CD4-positive, alpha-beta T cell (primary cell): ENCODE data around the gene UQCRC2. TPM values are rescaled to one million over a fixed set of nuclear protein-coding genes. Genes with fewer than 3 reads are reported as not detected.

Experiments used
- ATAC-seq: fragments of 200-7000 bp; cut with Tn5 transposase; one replicate; pipeline ENCODE4 v1.10.0; 2022; ENCODE audit warnings: mild to moderate bottlenecking; ENCODE audit not compliant: poor library complexity
- CTCF ChIA-PET: fragments of 350-600 bp; sonication (Branson Sonifier 250); formaldehyde crosslinking; loops from one replicate; lab custom pipeline; 2021; ENCODE audit warnings: antibody characterized with exemption, inconsistent platforms; lab: Charles Lee
- POLR2A ChIA-PET: fragments of 350-600 bp; sonication (Branson Sonifier 250); formaldehyde crosslinking; loops from one replicate; lab custom pipeline; 2021; ENCODE audit warnings: antibody characterized with exemption, inconsistent platforms; lab: Charles Lee
- DNase-seq, 14 experiments: peaks; one replicate each; pipeline ENCODE4 v3.0.0-alpha.2; 2013 to 2020; ENCODE audit warnings: mixed read lengths in 2 of 14
- H3K27ac ChIP-seq, 2 donors: one replicate each; pipeline versions ENCODE4 v1.5.1 to v1.7.0; 2013; ENCODE audit warnings: low read length in 2 of 2, low read depth in 1 of 2, mild to moderate bottlenecking in 1 of 2
- H3K27me3 ChIP-seq, 2 experiments: 1 replicate in 1 of 2; 2 replicates in 1 of 2; pipeline versions ENCODE4 v1.6.1 to v1.7.0; 2013; ENCODE audit warnings: low read length in 2 of 2, control low read depth in 1 of 2, mild to moderate bottlenecking in 1 of 2, moderate library complexity in 1 of 2; ENCODE audit not compliant: insufficient read depth in 2 of 2, control insufficient read depth in 1 of 2
- H3K36me3 ChIP-seq: one replicate; pipeline ENCODE4 v1.6.1; 2013; ENCODE audit warnings: low read length, control low read depth; ENCODE audit not compliant: insufficient read depth
- H3K4me1 ChIP-seq: one replicate; pipeline ENCODE4 v1.6.1; 2013; ENCODE audit warnings: low read length, control low read depth; ENCODE audit not compliant: insufficient read depth
- H3K4me3 ChIP-seq: one replicate; pipeline ENCODE4 v1.5.1; 2013; ENCODE audit warnings: mild to moderate bottlenecking, low read length, moderate library complexity
- H3K9me3 ChIP-seq, 2 experiments: 1 replicate in 1 of 2; 2 replicates in 1 of 2; pipeline versions ENCODE4 v1.6.1 to v1.7.0; 2013; ENCODE audit warnings: low read length in 2 of 2, mild to moderate bottlenecking in 2 of 2, control low read depth in 1 of 2, moderate library complexity in 1 of 2; ENCODE audit not compliant: control insufficient read depth in 1 of 2, insufficient read depth in 1 of 2
- H3K27ac Mint-ChIP-seq: one replicate; pipeline ENCODE4 v1.8.0; 2020; ENCODE audit warnings: mixed read lengths
- H3K27me3 Mint-ChIP-seq: one replicate; pipeline ENCODE4 v1.8.0; 2021; ENCODE audit warnings: mixed read lengths
- H3K36me3 Mint-ChIP-seq: one replicate; pipeline ENCODE4 v1.8.0; 2021; ENCODE audit warnings: low read depth, mixed read lengths
- H3K4me1 Mint-ChIP-seq: one replicate; pipeline ENCODE4 v1.8.0; 2021; ENCODE audit warnings: low read depth, mixed read lengths
- H3K4me3 Mint-ChIP-seq: one replicate; pipeline ENCODE4 v1.8.0; 2020; ENCODE audit warnings: mild to moderate bottlenecking, mixed read lengths
- H3K9me3 Mint-ChIP-seq: one replicate; pipeline ENCODE4 v1.8.0; 2020; ENCODE audit warnings: mixed read lengths
- intact Hi-C, 2 experiments: fragments of 100-400 bp; cut with DNase I in 1 of 2; cut with micrococcal nuclease in 1 of 2; formaldehyde crosslinking; loops; one replicate each; pipeline versions ENCODE4 v1.15.1 to v1.9.0; 2023 to 2025; cut with DNase I, micrococcal nuclease
- total RNA-seq, 174 experiments: library from RNA in 2 of 174; stranded (reverse) in 2 of 174; gene quantifications; one replicate each; pipeline ENCODE4 v1.2.3 and lab custom pipeline; 2021 to 2026
- TF ChIP-seq, protein P1 (sequence below): fragments of 200-600 bp; IDR thresholded peaks from one replicate; pipeline ENCODE4 v1.8.0; 2022; ENCODE audit warnings: antibody characterized with exemption, mild to moderate bottlenecking

Gene UQCRC2
- total RNA-seq, 2 experiments from 2014 or later, result 142 to 146 TPM

DNA sequence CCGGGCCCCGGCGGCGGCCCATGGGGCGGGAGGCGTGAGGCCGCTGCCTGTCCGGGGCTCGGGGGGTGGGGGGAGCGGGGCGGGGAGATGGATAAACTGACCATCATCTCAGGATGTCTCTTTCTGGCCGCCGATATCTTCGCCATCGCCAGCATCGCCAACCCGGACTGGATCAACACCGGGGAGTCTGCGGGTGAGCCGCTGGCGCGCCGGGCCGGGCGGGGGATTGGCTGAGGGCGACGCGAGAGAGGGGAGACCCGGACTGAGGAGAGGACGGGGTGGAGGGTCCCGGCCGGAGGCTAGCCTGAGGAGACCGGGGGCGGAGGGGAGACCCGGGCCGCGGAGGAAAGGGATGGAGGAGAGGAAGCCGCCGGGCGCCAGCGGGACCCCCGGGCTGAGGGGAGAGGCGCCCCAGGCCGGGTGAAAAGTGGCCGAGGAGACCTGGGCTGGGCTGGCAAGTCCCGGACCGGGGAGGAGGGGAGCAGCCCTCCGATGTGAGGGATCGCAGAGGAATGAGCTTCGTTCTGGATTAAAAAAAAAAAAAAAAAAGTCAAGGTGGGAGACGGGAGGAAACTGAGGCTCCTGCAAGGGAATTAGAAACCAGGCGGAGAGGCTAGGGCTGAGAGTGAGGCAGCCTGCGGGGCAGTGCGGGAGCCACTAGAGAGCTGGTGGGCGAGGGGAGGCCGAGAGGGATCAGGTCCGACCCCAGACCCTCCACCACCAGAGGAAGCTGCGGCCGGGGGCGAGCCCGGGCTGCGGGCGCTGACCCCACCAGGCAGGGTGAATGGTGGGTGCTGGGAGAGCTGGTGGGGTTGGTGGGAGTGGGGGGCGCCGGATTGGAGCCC lies 55.3 kb downstream of the UQCRC2 start:
- H3K27ac Mint-ChIP-seq, result peak overlapping the region; percentile 74
- DNase-seq, result peak in 9 of 14 experiments; percentile 5 to 41 (median 18)
- H3K4me3 Mint-ChIP-seq, result peak overlapping the region; percentile 89
- Histone ChIP-seq H3K4me3 (peak overlapping the region; percentile 89), H3K27me3 (no peaks in the 10 kb centered on the region), H3K27ac (no peak overlapping the region), H3K36me3 (no peaks in the 10 kb centered on the region), H3K9me3 (no peaks in the 10 kb centered on the region), H3K4me1 (peaks cover 28% of the 10 kb centered on the region)
- peaks cover 59% of the 10 kb centered on the region for H3K4me1 Mint-ChIP-seq
- no peaks in the 10 kb centered on the region for H3K9me3 Mint-ChIP-seq
- peaks cover 3% of the 10 kb centered on the region for H3K36me3 Mint-ChIP-seq
- POLR2A ChIA-PET, result interaction anchor here (0.9 to 5.6 kb wide), 9 partner anchors 8 to 289 kb away, joined by 3 to 98 read pairs (median 6); partner anchors contain the start of gene POLR3E
- H3K27me3 Mint-ChIP-seq, result no peaks in the 10 kb centered on the region
- intact Hi-C loops, result loop anchor here in 1 of 2 experiments (1.0 to 5.0 kb wide), 2 partner anchors 56 to 411 kb away; partner anchors contain the start of gene METTL9
- TF ChIP-seq, protein P1, sequence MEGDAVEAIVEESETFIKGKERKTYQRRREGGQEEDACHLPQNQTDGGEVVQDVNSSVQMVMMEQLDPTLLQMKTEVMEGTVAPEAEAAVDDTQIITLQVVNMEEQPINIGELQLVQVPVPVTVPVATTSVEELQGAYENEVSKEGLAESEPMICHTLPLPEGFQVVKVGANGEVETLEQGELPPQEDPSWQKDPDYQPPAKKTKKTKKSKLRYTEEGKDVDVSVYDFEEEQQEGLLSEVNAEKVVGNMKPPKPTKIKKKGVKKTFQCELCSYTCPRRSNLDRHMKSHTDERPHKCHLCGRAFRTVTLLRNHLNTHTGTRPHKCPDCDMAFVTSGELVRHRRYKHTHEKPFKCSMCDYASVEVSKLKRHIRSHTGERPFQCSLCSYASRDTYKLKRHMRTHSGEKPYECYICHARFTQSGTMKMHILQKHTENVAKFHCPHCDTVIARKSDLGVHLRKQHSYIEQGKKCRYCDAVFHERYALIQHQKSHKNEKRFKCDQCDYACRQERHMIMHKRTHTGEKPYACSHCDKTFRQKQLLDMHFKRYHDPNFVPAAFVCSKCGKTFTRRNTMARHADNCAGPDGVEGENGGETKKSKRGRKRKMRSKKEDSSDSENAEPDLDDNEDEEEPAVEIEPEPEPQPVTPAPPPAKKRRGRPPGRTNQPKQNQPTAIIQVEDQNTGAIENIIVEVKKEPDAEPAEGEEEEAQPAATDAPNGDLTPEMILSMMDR, result no peak
- peak; percentile 28 for ATAC-seq
- CTCF ChIA-PET, result interaction anchor here (0.6 to 4.5 kb wide), 3 partner anchors 69 to 483 kb away, joined by 3 to 24 read pairs (median 17); no protein-coding TSS in a partner anchor

DNA sequence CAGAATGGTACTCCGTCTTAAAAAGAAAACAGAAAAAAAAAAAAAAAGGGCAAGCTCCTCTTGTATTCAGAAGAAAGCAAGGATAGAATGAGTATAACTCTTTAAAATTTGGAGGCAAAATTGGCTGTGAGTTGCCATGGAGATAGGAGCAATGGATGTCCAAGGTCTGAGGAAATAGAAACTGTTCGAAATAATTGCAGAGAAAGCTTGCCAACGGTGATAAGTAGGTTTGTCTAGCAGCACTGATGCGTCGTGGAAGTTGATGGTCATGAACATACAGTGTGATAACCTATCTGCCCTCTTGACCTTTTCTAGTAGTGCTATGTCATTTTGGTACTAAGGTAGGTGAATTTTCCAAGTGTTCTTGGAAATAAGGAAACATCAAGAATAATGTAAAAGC lies 57.7 kb downstream of the UQCRC2 start:
- no peaks in the 10 kb centered on the region for H3K27me3 Mint-ChIP-seq
- peaks cover 76% of the 10 kb centered on the region for H3K4me1 Mint-ChIP-seq
- H3K27ac Mint-ChIP-seq, result no peak overlapping the region
- intact Hi-C loops, result no loop called here
- ATAC-seq, result no peak
- Histone ChIP-seq H3K36me3 (no peaks in the 10 kb centered on the region), H3K9me3 (no peaks in the 10 kb centered on the region), H3K4me3 (no peak overlapping the region), H3K27me3 (no peaks in the 10 kb centered on the region), H3K27ac (no peak overlapping the region), H3K4me1 (peaks cover 28% of the 10 kb centered on the region)
- CTCF ChIA-PET, result interaction anchor here (1.3 to 1.7 kb wide), 2 partner anchors 177 to 286 kb away, joined by 4 read pairs; partner anchors contain the start of gene POLR3E
- no peaks in the 10 kb centered on the region for H3K9me3 Mint-ChIP-seq
- POLR2A ChIA-PET, result interaction anchor here (5.6 kb wide), 1 partner anchor 179 kb away, joined by 98 read pairs; no protein-coding TSS in a partner anchor
- no peak overlapping the region for H3K4me3 Mint-ChIP-seq
- DNase-seq, result no peak
- TF ChIP-seq, protein P1, result no peak
- peaks cover 3% of the 10 kb centered on the region for H3K36me3 Mint-ChIP-seq

DNA sequence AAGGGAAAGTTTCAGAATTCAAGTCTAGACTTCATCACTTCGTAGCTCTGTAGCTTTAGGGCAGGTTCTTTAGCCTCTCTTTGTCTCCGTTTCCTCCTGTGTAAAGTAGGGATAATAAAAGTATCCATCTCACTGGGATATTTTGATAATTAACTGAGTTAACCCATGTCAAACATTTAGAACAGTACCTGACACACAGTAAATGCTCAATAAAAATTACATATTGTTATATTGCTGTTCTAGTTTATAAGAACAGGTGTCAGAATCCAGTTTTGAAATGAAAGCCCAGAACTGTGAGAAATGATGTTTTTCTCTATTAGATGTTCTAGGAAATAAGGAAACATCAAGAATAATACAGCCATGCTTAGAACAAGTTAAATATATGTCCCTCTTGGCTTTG lies 59.1 kb downstream of the UQCRC2 start:
- H3K9me3 ChIP-seq, result no peaks in the 10 kb centered on the region
- ATAC-seq (no peak), DNase-seq (no peak)
- H3K4me3 ChIP-seq, result no peak overlapping the region
- Mint-ChIP-seq H3K4me1 (peaks cover 76% of the 10 kb centered on the region), H3K36me3 (peaks cover 3% of the 10 kb centered on the region), H3K27me3 (no peaks in the 10 kb centered on the region), H3K4me3 (peak overlapping the region; percentile 49), H3K9me3 (no peaks in the 10 kb centered on the region), H3K27ac (no peak overlapping the region)
- no peaks in the 10 kb centered on the region for H3K36me3 ChIP-seq
- H3K27me3 ChIP-seq, result no peaks in the 10 kb centered on the region
- TF ChIP-seq, protein P1, result no peak
- H3K4me1 ChIP-seq, result peaks cover 20% of the 10 kb centered on the region
- H3K27ac ChIP-seq, result no peak overlapping the region
- CTCF ChIA-PET, result interaction anchor here (0.6 to 1.7 kb wide), 5 partner anchors 26 to 285 kb away, joined by 3 to 8 read pairs (median 4); partner anchors contain the start of gene POLR3E
- POLR2A ChIA-PET, result interaction anchor here (1.0 to 5.6 kb wide), 2 partner anchors 49 to 178 kb away, joined by 3 to 98 read pairs; no protein-coding TSS in a partner anchor
- intact Hi-C loops, result no loop called here
